PC-9 (cell line): Measurements from ENCODE around the gene KCNN3.

Experiments
- EZH2 ChIP-seq: fragments of 200-600 bp; sonication (generic); IDR thresholded peaks from 2 replicates; pipeline ENCODE4 v1.8.0; 2017; ENCODE audit warnings: antibody characterized with exemption, low read depth
- TF ChIP-seq, protein P1 (sequence below): fragments of 200-600 bp; sonication (generic); conservative IDR thresholded peaks from 2 replicates; pipeline ENCODE4 v1.6.1; 2017; ENCODE audit warnings: mixed run types, antibody characterized with exemption, mild to moderate bottlenecking, moderate library complexity

DNA sequence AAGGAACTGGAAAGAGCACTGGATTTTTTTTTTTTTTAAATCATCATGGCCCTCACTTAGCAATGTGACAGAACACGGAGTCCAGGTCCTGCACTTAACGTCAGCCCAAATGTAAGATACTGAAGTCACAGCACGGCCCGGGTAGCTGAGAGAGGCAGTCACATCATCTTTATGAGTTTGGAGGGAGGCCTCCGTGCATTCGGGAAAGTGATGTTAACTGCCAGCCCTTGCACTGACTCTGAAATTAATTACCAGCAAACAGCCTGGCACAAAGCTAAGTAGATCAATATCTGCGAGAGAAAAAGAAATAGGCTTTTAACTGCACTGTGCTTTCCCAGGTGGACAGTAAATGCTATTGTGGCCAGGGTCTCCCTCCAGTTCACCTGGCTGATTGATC lies 152.6 kb downstream of the KCNN3 start:
- TF ChIP-seq, protein P1, sequence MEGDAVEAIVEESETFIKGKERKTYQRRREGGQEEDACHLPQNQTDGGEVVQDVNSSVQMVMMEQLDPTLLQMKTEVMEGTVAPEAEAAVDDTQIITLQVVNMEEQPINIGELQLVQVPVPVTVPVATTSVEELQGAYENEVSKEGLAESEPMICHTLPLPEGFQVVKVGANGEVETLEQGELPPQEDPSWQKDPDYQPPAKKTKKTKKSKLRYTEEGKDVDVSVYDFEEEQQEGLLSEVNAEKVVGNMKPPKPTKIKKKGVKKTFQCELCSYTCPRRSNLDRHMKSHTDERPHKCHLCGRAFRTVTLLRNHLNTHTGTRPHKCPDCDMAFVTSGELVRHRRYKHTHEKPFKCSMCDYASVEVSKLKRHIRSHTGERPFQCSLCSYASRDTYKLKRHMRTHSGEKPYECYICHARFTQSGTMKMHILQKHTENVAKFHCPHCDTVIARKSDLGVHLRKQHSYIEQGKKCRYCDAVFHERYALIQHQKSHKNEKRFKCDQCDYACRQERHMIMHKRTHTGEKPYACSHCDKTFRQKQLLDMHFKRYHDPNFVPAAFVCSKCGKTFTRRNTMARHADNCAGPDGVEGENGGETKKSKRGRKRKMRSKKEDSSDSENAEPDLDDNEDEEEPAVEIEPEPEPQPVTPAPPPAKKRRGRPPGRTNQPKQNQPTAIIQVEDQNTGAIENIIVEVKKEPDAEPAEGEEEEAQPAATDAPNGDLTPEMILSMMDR, result no peak
- TF ChIP-seq EZH2, result no peak
